OCI-LY1 (cell line): ENCODE data around the gene FILIP1L.
A peak's percentile ranks its signal among the peaks of the same experiment; 100 is the strongest.

ENCODE experiments used
- H2AFZ ChIP-seq: fragments of 200-600 bp; sonication (generic), shearing (Covaris generic); 2 replicates; pipeline ENCODE4 v1.6.0; 2014; ENCODE audit warnings: antibody characterized with exemption, mild to moderate bottlenecking, low read length
- H3F3A ChIP-seq: fragments of 200-600 bp; sonication (generic), shearing (Covaris generic); 2 replicates; pipeline ENCODE4 v1.6.0; 2014; ENCODE audit warnings: mild to moderate bottlenecking, antibody characterized with exemption, low read length, moderate library complexity; ENCODE audit not compliant: insufficient read depth
- H3K27ac ChIP-seq: fragments of 200-600 bp; sonication (generic); 2 replicates; pipeline ENCODE4 v1.5.1; 2014; ENCODE audit warnings: low read length, mixed run types, mild to moderate bottlenecking, low read depth; ENCODE audit not compliant: poor library complexity, severe bottlenecking
- H3K27me3 ChIP-seq: fragments of 200-600 bp; sonication (generic); 2 replicates; pipeline ENCODE4 v1.6.0; 2014; ENCODE audit warnings: antibody characterized with exemption, mild to moderate bottlenecking, low read length, moderate library complexity; ENCODE audit not compliant: insufficient read depth
- H3K36me3 ChIP-seq: fragments of 200-600 bp; sonication (generic); 2 replicates; pipeline ENCODE4 v1.6.1; 2014; ENCODE audit warnings: mild to moderate bottlenecking, antibody characterized with exemption, low read length, moderate library complexity, mixed read lengths; ENCODE audit not compliant: insufficient read depth
- H3K4me1 ChIP-seq: fragments of 200-600 bp; sonication (generic); 2 replicates; pipeline ENCODE4 v1.5.1; 2014; ENCODE audit warnings: mild to moderate bottlenecking, low read length, moderate library complexity; ENCODE audit not compliant: insufficient read depth, severe bottlenecking
- H3K4me2 ChIP-seq: fragments of 200-600 bp; sonication (generic), shearing (Covaris generic); 2 replicates; pipeline ENCODE4 v1.6.1; 2014; ENCODE audit warnings: low read length
- H3K4me3 ChIP-seq: fragments of 200-600 bp; sonication (generic); 2 replicates; pipeline ENCODE4 v1.5.1; 2014; ENCODE audit warnings: low read length, low read depth, mild to moderate bottlenecking, mixed read lengths; ENCODE audit not compliant: poor library complexity, severe bottlenecking
- H3K79me2 ChIP-seq: fragments of 200-600 bp; shearing (Covaris generic); 2 replicates; pipeline ENCODE4 v1.6.1; 2016; ENCODE audit warnings: mixed run types, low read length, mixed read lengths; ENCODE audit not compliant: insufficient read depth
- H3K9ac ChIP-seq: fragments of 200-600 bp; sonication (generic), shearing (Covaris generic); 2 replicates; pipeline ENCODE4 v1.6.1; 2014; ENCODE audit warnings: mild to moderate bottlenecking, low read length, mixed read lengths
- H3K9me2 ChIP-seq: fragments of 200-600 bp; sonication (generic), shearing (Covaris generic); 2 replicates; pipeline ENCODE4 v1.6.1; 2014; ENCODE audit warnings: low read depth, mild to moderate bottlenecking, low read length, mixed read lengths
- H3K9me3 ChIP-seq: fragments of 200-600 bp; shearing (Covaris generic); 2 replicates; pipeline ENCODE4 v1.6.1; 2014; ENCODE audit warnings: low read length, mixed read lengths
- H4K20me1 ChIP-seq: fragments of 200-600 bp; sonication (generic), shearing (Covaris generic); 2 replicates; pipeline ENCODE4 v1.6.0; 2016; ENCODE audit warnings: mild to moderate bottlenecking, low read length; ENCODE audit not compliant: insufficient read depth
- EZH2 ChIP-seq: fragments of 200-600 bp; sonication (generic), shearing (Covaris generic); IDR thresholded peaks from 2 replicates; pipeline ENCODE4 v1.8.0; 2017; ENCODE audit warnings: borderline replicate concordance, mixed run types, mild to moderate bottlenecking, antibody characterized with exemption, low read length, moderate library complexity, mixed read lengths
- TF ChIP-seq, protein P1 (sequence below): fragments of 200-600 bp; sonication (generic), shearing (Covaris generic); IDR thresholded peaks from 2 replicates; pipeline ENCODE4 v1.5.1; 2017; ENCODE audit warnings: mild to moderate bottlenecking, antibody characterized with exemption, low read length, moderate library complexity, mixed read lengths

FILIP1L gene

DNA sequence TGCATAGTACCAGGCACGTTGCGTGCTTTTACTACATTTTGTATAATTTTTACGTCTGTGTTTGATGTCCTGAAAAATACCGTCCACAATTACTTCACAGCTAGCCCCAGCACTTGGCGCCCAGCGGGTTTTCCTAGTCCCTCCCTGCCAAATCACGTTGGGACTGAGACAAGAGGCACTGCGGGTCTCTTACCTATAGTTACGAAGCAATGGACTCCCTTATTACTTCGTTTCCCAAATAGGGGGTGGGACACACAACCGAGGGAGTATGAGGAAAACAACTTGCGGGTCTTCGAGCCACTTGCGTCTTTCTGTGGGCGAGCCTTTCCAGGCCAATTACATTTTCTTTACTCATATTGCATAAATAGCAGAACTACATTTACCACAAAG, 297.3 kb downstream of the FILIP1L start:
- Histone ChIP-seq H3K4me2 (peak overlapping the region; percentile 86), H3K9ac (peak overlapping the region; percentile 71), H3K4me1 (peaks cover 22% of the 10 kb centered on the region), H3K27me3 (no peaks in the 10 kb centered on the region), H3K79me2 (peaks cover 14% of the 10 kb centered on the region), H4K20me1 (no peaks in the 10 kb centered on the region), H3F3A (no peaks in the 10 kb centered on the region), H3K27ac (peak overlapping the region; percentile 60), H3K36me3 (peaks cover 6% of the 10 kb centered on the region; the same call in 1 of the 2 replicates), H3K9me3 (no peaks in the 10 kb centered on the region), H2AFZ (peak overlapping the region; percentile 53; the same call in 1 of the 2 replicates), H3K9me2 (no peaks in the 10 kb centered on the region), H3K4me3 (peak overlapping the region; percentile 75)
- no peak for TF ChIP-seq EZH2
- TF ChIP-seq, protein P1, sequence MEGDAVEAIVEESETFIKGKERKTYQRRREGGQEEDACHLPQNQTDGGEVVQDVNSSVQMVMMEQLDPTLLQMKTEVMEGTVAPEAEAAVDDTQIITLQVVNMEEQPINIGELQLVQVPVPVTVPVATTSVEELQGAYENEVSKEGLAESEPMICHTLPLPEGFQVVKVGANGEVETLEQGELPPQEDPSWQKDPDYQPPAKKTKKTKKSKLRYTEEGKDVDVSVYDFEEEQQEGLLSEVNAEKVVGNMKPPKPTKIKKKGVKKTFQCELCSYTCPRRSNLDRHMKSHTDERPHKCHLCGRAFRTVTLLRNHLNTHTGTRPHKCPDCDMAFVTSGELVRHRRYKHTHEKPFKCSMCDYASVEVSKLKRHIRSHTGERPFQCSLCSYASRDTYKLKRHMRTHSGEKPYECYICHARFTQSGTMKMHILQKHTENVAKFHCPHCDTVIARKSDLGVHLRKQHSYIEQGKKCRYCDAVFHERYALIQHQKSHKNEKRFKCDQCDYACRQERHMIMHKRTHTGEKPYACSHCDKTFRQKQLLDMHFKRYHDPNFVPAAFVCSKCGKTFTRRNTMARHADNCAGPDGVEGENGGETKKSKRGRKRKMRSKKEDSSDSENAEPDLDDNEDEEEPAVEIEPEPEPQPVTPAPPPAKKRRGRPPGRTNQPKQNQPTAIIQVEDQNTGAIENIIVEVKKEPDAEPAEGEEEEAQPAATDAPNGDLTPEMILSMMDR: no peak

DNA sequence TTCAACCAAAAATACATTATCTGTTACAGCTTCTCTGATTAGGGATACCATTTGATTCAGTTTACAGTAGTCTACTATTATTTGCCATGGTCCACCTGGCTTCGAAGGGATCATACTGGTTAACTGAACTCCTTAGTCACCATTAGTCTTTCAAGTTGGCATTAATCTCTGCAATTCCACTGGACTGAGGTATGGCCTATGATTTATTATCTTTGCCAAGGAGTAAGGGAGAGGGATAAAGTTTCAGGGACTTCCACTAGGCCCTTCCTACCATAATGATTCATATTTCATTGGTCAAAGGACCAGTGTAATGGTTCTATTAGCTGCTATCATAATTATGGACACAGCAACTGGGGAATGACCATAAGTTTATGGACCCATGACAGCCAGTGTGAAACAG, 303.9 kb downstream of the FILIP1L start:
- Histone ChIP-seq H3K9me2 (no peaks in the 10 kb centered on the region), H3K9ac (no peak overlapping the region), H2AFZ (no peak overlapping the region)

DNA sequence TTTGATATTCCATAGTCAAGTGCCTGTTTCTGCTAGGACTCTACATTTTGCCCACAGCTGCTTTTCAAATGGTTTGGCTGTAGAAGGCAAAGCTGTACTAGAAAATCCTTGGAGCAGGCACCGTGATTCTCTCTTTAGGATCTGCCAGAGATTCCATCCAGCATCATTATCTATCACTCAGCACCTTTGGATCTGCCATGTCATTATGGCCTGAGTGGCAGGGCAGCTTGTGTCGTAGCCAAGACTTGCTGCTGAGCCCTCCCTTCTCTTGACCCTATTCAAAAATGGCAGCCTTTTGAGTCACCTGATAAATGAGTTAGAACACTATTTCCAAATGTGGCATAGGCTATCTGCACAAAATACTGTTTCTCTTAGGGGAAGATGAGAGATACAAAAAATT, 304.7 kb downstream of the FILIP1L start:
- Histone ChIP-seq H3K9ac (no peak overlapping the region), H4K20me1 (no peaks in the 10 kb centered on the region), H3K27me3 (no peaks in the 10 kb centered on the region), H2AFZ (no peak overlapping the region), H3K36me3 (no peaks in the 10 kb centered on the region), H3K9me2 (no peaks in the 10 kb centered on the region), H3K4me2 (no peak overlapping the region), H3K4me1 (no peaks in the 10 kb centered on the region), H3K79me2 (no peaks in the 10 kb centered on the region), H3K9me3 (peaks cover 11% of the 10 kb centered on the region), H3K27ac (no peak overlapping the region), H3K4me3 (no peak overlapping the region), H3F3A (no peaks in the 10 kb centered on the region)
- no peak for TF ChIP-seq EZH2
- TF ChIP-seq, protein P1: no peak

More for the DNA sequence above, 303.9 kb downstream of the FILIP1L start:
- Histone ChIP-seq H3K27me3 (no peaks in the 10 kb centered on the region), H3K4me2 (no peak overlapping the region), H3K4me1 (no peaks in the 10 kb centered on the region), H3F3A (no peaks in the 10 kb centered on the region), H3K36me3 (no peaks in the 10 kb centered on the region), H3K79me2 (no peaks in the 10 kb centered on the region), H3K27ac (no peak overlapping the region), H4K20me1 (no peaks in the 10 kb centered on the region), H3K4me3 (no peak overlapping the region), H3K9me3 (0 out of 2 replicates have a peak, but pooled peaks cover 4% of the 10 kb centered on the region)
- TF ChIP-seq, protein P1: no peak
- no peak for TF ChIP-seq EZH2
